ENCODE measurements around the gene STK4.

Gene STK4

GRCh38 chr20:44966030-44966961, at the start of gene STK4:
STK4 (plus strand) TSS chr20:44966512; CDS start chr20:44966569, 57 bp downstream.
- DNase-seq, result peak; percentile 95

DNA sequence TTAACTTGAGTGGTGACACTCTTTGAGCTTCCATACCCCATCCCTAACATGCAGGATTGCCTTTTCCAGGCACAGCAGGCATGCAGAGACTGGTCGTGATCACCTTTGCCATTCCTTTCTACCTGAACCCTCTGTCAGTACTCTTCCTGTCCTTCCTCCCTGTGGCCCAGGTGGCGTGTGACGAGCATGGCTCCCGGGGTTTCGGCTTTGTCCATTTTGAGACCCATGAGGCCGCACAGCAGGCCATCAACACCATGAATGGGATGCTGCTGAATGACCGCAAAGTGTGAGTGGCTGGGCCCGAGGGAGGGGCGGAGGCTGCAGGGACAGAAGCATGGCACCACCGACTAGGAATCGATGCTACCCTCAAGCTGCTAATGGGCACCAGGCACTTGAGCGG, 49.7 kb upstream of the STK4 start:
- no peak for DNase-seq

DNA sequence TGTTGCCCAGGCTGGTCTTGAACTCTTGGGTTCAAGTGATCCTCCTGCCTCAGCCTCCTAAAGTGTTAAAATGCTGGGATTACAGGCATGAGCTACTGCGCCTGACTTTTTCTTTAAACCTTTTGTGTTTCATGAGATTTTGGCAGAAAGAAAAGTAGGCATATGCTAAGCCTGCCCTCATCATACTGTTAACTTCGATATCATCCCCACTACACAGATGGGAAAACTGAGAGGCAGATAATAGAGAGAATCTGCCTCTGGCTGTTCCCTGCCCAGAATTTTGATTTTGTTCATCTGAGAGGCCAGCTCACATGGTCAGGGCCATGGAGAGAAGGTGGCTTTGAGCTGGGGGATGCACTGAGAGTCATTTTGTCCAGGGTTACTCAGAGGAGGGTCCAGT, 48.9 kb upstream of the STK4 start:
- DNase-seq, result no peak

GRCh38 chr20:44918342-44918741, 48.0 kb upstream of the STK4 start:
- no peak for DNase-seq

GRCh38 chr20:44918761-44919160, 47.6 kb upstream of the STK4 start:
- no peak for DNase-seq

- no peak for DNase-seq
Measured at GRCh38 chr20:44921447-44921846, 44.9 kb upstream of the STK4 start.

- no peak for DNase-seq
Measured at GRCh38 chr20:44924541-44924940, 41.8 kb upstream of the STK4 start.

- DNase-seq, result no peak
Measured at GRCh38 chr20:44928595-44928994, 37.7 kb upstream of the STK4 start.

GRCh38 chr20:44930517-44931168, 35.7 kb upstream of the STK4 start:
- DNase-seq, result no peak

DNA sequence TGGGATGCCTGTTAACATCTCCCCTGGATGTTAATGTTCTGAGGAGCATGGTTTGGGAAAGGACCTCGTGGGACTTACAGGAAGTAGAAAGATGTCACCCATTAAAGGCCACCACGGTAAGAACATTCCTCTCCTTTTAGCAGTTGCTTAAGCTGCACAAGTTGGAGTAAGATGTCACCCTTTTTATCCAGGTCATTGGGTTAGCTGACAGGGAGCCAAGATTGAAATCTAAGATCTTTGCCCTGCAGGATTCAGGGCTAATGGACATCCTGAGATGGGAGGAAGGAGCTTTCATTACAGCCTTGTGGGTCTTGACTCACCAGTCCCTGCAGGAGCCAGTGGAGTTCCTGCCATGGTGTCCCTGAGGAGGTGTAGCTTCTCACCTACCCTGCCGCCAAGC, 34.4 kb upstream of the STK4 start:
- no peak for DNase-seq

DNA sequence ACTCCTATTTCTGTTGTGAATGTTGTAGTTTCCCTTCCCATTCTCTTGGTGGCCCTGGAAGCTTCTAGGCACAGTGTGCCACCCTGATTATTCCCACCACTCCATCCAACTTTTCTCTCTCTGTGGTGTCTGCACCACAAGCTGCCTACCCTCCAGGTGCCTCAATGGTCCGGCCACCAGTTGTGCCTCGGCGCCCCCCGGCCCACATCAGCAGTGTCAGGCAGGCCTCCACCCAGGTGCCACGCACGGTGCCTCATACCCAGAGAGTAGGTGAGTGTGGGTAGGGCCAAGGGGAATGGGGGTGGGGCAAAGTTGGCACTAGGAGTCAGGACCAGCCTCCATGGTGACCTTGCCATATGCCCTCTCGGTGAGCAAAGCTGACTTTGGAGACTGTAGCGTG, 33.4 kb upstream of the STK4 start:
- no peak for DNase-seq

- no peak for DNase-seq
Measured at GRCh38 chr20:44936510-44936909, 29.8 kb upstream of the STK4 start.

GRCh38 chr20:44938637-44939036, 27.7 kb upstream of the STK4 start:
- no peak for DNase-seq

- no peak for DNase-seq
Measured at GRCh38 chr20:44941120-44941691, 25.1 kb upstream of the STK4 start.

- DNase-seq, result no peak
Measured at GRCh38 chr20:44942264-44942973, 23.9 kb upstream of the STK4 start.

DNA sequence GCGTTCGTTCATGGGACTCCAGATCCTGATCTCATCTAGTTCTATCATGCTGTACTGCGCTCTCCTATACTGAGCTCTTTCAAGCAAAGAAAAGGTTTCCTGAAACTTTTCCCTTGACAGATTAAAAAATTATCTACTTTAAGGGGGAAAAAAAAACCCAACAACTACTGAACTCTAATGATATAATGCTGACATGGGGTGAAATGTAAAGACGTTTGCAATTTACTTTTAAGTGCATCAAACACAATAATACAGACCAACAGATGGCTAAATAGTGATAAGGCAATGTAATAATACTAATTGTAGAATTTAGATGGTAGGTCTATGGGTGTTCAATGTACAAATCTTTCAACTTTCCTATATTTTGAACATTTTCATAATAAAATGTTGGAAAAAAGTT, 22.5 kb upstream of the STK4 start:
- DNase-seq, result no peak

GRCh38 chr20:44945261-44945660, 21.1 kb upstream of the STK4 start:
- DNase-seq, result no peak

GRCh38 chr20:44946271-44946852, 19.9 kb upstream of the STK4 start:
- no peak for DNase-seq

DNA sequence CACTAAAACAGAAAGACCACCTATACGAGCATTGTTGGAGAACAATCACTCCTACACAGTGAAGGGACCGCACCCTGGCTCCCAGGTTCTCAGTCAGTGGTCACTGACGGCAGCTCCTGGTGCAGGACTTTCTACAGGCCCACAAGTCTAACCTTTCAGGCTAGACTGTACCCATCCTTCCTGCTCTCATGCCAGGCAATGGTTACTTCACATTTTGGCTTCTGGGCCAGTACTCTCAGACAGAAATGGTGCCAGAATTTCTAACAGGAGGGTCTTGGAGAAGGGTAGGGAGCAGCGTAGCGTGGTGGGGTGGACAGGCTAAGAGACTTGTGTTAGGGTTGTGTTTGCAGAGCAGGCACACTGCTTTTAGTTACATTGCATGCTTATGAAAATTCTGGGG, 18.2 kb upstream of the STK4 start:
- no peak for DNase-seq

DNA sequence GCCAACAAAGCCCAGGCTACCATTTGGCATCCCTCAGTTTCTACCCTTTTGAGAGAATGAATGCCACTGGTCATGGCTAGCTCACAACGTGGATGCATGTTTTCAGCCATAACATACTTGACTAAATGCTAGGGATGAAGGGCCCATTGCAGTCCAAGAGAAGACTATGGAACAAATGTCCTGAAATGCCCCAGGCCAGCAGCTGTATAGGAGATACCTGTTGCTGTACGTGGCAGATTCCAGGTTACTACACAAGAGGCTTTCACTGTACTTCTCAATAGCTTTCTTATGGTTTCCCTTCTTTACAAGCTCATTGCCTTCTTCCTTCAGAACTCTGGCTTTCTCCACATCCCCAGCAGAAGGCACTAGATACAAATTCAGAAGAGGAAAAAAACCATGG, 17.8 kb upstream of the STK4 start:
- DNase-seq, result no peak

- no peak for DNase-seq
Measured at GRCh38 chr20:44950368-44950767, 15.9 kb upstream of the STK4 start.

GRCh38 chr20:44952731-44953130, 13.6 kb upstream of the STK4 start:
- DNase-seq, result no peak

DNA sequence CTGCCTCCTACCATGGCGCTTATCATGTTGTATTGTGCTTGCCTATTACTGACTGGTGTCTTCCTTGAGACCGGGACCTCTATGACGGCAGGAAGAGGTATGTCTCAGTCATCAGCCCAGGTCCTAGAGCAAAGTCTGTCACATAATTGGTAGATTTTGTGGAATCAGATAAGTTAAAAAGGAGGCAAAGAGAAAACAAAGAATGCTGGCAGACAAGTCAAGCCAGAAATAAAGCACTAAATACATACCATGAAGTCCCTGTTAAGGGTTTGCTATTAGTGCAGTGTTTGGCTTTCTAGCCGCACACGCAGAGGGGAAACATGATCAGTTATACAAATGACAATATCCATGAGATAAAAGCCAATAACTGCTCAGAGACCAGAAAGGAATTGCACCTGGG, 12.1 kb upstream of the STK4 start:
- DNase-seq, result no peak

Data from activated naive CD4-positive, alpha-beta T cell treated with anti-CD3 and anti-CD28 coated beads, Interleukin-2, amount 50 U/mL, for 16 hours (primary cell).